ENCODE results near the gene ETS1. TPM values are rescaled to one million over a fixed set of nuclear protein-coding genes. Genes with fewer than 3 reads are reported as not detected.

Gene ETS1
- total RNA-seq, 1 donor from 2014 or later: 88.0 TPM

- TF ChIP-seq CTCF (IDR thresholded peaks at IDR 0.05): no peak
- DNase-seq (ENCODE audit: low spot score in 2 of 2): no peak
- intact Hi-C loops (cut with DNase I): no loop called here
- H3K4me1 ChIP-seq: no peaks in the 10 kb centered on the region
- no peaks in the 10 kb centered on the region for H3K36me3 ChIP-seq
- H3K27ac ChIP-seq: no peak overlapping the region
- H3K27me3 ChIP-seq: no peaks in the 10 kb centered on the region
- H3K4me3 ChIP-seq: no peak overlapping the region
- H3K9me3 ChIP-seq: no peaks in the 10 kb centered on the region
Observed at GRCh38 chr11:128620309-128621100, 33.1 kb upstream of the ETS1 start.

GRCh38 chr11:128619540-128620308 is 32.4 kb upstream of the ETS1 start:
- H3K4me1 ChIP-seq: no peaks in the 10 kb centered on the region
- TF ChIP-seq CTCF (IDR thresholded peaks at IDR 0.05): no peak
- H3K4me3 ChIP-seq: no peak overlapping the region
- H3K36me3 ChIP-seq: no peaks in the 10 kb centered on the region
- intact Hi-C loops (cut with DNase I): no loop called here
- no peaks in the 10 kb centered on the region for H3K27me3 ChIP-seq
- H3K27ac ChIP-seq: no peak overlapping the region
- DNase-seq (ENCODE audit: low spot score in 2 of 2): no peak
- no peaks in the 10 kb centered on the region for H3K9me3 ChIP-seq

GRCh38 chr11:128619007-128619406 is 31.6 kb upstream of the ETS1 start:
- H3K9me3 ChIP-seq: no peaks in the 10 kb centered on the region
- TF ChIP-seq CTCF (IDR thresholded peaks at IDR 0.05): no peak
- H3K4me1 ChIP-seq: no peaks in the 10 kb centered on the region
- no peak overlapping the region for H3K4me3 ChIP-seq
- H3K27ac ChIP-seq: no peak overlapping the region
- intact Hi-C loops (cut with DNase I): no loop called here
- H3K27me3 ChIP-seq: no peaks in the 10 kb centered on the region
- no peaks in the 10 kb centered on the region for H3K36me3 ChIP-seq
- DNase-seq (ENCODE audit: low spot score in 2 of 2): no peak

- H3K36me3 ChIP-seq: no peaks in the 10 kb centered on the region
- H3K9me3 ChIP-seq: no peaks in the 10 kb centered on the region
- H3K4me1 ChIP-seq: no peaks in the 10 kb centered on the region
- no peak overlapping the region for H3K4me3 ChIP-seq
- intact Hi-C loops (cut with DNase I): no loop called here
- TF ChIP-seq CTCF (IDR thresholded peaks at IDR 0.05): no peak
- no peaks in the 10 kb centered on the region for H3K27me3 ChIP-seq
- no peak overlapping the region for H3K27ac ChIP-seq
- DNase-seq (ENCODE audit: low spot score in 2 of 2): no peak
Observed at GRCh38 chr11:128618603-128619002, 31.2 kb upstream of the ETS1 start.

- DNase-seq (ENCODE audit: low spot score in 2 of 2): no peak
- Histone ChIP-seq H3K4me3 (no peak overlapping the region), H3K9me3 (no peaks in the 10 kb centered on the region), H3K36me3 (no peaks in the 10 kb centered on the region), H3K27me3 (no peaks in the 10 kb centered on the region), H3K4me1 (no peaks in the 10 kb centered on the region), H3K27ac (no peak overlapping the region)
- intact Hi-C loops (cut with DNase I): no loop called here
- no peak for TF ChIP-seq CTCF (IDR thresholded peaks at IDR 0.05)
Observed at GRCh38 chr11:128616161-128616560, 28.8 kb upstream of the ETS1 start.
